NCI-H82 treated with DMSO at 0.1 percent for 48 hours (cell line): Measurements from ENCODE around the gene HOXA6.

ENCODE experiments used
- DNase-seq: peaks from one replicate; lab custom pipeline; 2025; ENCODE audit not compliant: unreplicated experiment; lab: John Stamatoyannopoulos, UW

The HOXA6 gene

GRCh38 chr7:27124902-27125689 lies 22.5 kb downstream of the HOXA6 start:
- no peak for DNase-seq

- DNase-seq: no peak
Measured at GRCh38 chr7:27124096-27124901, 23.3 kb downstream of the HOXA6 start.

- DNase-seq: no peak
Measured at GRCh38 chr7:27123477-27124053, 24.0 kb downstream of the HOXA6 start.

GRCh38 chr7:27123007-27123476 lies 24.5 kb downstream of the HOXA6 start:
- no peak for DNase-seq

- DNase-seq: no peak
Measured at GRCh38 chr7:27122077-27122910, 25.3 kb downstream of the HOXA6 start.

- DNase-seq: no peak
Measured at GRCh38 chr7:27121684-27122076, 25.9 kb downstream of the HOXA6 start.

- no peak for DNase-seq
Measured at GRCh38 chr7:27119412-27119911, 28.1 kb downstream of the HOXA6 start.

GRCh38 chr7:27118580-27118979 lies 29.0 kb downstream of the HOXA6 start:
- DNase-seq: no peak

GRCh38 chr7:27117887-27118491 lies 29.6 kb downstream of the HOXA6 start:
- no peak for DNase-seq

- no peak for DNase-seq
Measured at GRCh38 chr7:27116962-27117886, 30.4 kb downstream of the HOXA6 start.

- no peak for DNase-seq
Measured at GRCh38 chr7:27116031-27116961, 31.3 kb downstream of the HOXA6 start.

GRCh38 chr7:27115221-27116026 lies 32.1 kb downstream of the HOXA6 start:
- DNase-seq: no peak

GRCh38 chr7:27114881-27115220 lies 32.7 kb downstream of the HOXA6 start:
- no peak for DNase-seq

- no peak for DNase-seq
Measured at GRCh38 chr7:27113991-27114769, 33.4 kb downstream of the HOXA6 start.

GRCh38 chr7:27112955-27113949 lies 34.3 kb downstream of the HOXA6 start:
- peak; percentile 60 for DNase-seq
